HG03457 (cell line): ENCODE measurements around the gene SKAP1.
"Not testable (repeated sequence)": the region's sequence is repeated elsewhere in the genome, so short reads cannot be mapped to it uniquely, and the experiment has no call there.

Experiments used
- ATAC-seq: cut with Tn5 transposase; IDR thresholded peaks from one replicate; pipeline ENCODE4 v1.9.1; 2021; ENCODE audit warnings: moderate number of reproducible peaks; ENCODE audit not compliant: unreplicated experiment

SKAP1 gene

DNA sequence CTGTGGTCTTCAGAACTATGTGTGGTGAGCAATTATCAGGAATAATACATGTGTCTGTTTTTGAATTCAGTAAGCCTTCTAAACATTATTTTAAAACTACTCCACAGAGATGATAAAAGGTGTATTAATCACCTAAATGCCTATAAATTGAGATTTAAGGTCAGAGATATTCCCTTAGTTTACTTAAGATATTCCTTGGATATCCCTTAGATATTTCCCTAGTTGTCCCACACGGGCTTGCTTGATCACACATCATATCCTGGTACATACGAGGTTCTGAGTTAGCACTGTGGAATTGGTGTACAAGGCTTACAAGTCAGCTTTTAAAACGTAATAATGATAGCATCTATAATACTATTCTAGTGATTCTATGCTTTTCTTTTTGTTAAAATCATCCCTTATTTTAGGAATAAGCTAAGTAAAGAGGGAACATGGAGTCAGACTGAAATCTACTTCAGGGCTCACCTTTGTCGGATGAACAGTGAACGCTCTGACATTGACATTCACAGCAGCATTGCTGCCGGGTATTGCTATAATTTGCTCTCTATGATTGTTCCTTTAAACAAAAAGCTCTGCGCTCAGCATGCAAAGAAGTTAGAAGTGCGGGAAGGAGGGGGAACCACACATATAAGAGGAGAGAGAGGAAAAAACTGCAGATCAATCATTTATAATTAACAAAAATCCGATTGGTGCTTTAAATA is 136.5 kb downstream of the SKAP1 start:
- ATAC-seq, result no peak

GRCh38 chr17:48290378-48290777 is 139.6 kb downstream of the SKAP1 start:
- no peak for ATAC-seq

DNA sequence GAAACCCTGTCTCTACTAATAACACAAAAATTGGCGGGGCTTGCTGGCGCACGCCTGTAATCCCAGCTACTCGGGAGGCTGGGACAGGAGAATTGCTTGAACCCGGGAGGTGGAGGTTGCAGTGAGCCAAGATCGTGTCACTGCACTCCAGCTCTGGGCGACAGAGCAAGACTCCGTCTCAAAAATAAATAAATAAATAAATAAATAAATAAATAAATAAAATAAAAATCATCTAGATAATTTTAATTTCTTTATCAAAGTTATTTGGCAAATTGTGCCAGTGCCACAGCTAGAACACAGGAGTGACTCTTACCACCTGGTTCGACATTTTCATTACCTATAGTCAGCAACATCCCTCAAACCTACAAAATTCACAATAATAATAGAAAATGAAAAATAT is 143.1 kb downstream of the SKAP1 start:
- not testable (repeated sequence) for ATAC-seq

DNA sequence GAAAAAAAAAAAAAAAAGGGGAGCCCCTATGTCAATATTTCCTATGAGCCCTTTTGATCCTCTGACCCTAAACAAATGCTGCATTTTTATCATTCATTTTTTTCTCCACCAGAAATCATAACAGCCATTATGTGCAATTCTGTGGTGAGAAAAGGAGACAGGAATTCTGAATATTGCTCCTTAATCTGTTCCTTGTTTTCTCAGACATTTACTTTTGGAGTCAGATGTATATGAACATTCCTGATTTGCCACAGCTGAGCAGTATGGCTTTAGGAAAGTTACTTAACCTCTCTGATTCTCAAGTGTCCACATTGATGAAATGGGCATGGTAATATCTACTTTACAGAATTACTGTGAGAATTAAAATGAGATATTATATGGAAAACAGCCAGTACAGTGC is 144.4 kb downstream of the SKAP1 start:
- ATAC-seq, result no peak

GRCh38 chr17:48283907-48284306 is 146.1 kb downstream of the SKAP1 start:
- no peak for ATAC-seq

DNA sequence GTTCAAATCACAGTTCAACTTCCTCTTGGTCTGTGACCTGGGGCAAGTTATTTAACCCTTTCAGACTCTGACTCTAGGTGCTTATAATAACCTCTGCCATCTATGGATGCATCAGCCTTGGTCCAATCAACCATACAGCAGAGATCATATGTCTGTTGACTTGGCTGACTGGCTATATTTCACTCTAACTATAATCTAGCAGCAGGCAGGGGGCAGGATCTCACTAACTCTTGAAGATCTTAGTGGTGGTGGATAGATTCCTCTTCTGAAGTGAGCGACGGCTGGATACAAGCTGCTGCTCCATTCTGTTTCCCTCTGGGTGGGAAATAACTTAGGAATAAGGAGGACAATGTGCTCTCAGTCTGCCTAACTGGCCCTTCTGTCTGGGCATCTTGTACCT is 146.6 kb downstream of the SKAP1 start:
- no peak for ATAC-seq

GRCh38 chr17:48282303-48282702 is 147.7 kb downstream of the SKAP1 start:
- no peak for ATAC-seq

DNA sequence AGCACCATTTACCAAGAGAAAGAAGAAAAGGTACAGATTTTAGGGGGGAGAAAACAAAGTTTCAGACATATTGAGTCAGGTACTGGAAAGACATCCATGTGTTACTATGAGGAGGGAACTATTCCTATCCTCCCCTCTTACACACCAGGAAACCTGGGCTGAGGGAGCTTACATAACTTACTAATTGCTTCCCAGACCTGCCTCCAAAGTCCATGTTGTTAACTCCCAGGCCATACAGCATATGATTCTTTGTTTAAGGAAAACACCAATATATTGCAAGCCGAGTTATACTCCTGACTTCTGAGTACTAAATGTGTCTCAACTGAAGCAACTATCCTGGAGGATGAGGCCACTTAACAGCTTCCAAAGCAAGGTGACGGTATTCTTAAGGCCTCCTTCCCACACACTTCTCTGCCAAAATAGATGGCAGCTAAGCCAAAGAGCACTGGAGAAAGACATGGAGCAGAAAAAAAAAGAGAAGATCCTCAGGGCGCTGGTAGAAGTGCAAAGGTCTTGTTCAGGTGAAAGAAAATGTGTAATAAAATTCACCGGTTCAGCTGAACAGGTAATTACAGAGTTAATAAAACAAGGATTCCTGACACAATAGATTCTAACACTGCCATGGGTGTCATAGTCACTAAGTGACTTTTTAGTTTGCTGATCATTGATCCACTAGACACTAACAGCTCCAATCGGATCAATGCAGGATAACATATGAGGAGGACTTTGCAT is 151.1 kb downstream of the SKAP1 start:
- ATAC-seq, result no peak

GRCh38 chr17:48276776-48277175 is 153.2 kb downstream of the SKAP1 start:
- no peak for ATAC-seq

DNA sequence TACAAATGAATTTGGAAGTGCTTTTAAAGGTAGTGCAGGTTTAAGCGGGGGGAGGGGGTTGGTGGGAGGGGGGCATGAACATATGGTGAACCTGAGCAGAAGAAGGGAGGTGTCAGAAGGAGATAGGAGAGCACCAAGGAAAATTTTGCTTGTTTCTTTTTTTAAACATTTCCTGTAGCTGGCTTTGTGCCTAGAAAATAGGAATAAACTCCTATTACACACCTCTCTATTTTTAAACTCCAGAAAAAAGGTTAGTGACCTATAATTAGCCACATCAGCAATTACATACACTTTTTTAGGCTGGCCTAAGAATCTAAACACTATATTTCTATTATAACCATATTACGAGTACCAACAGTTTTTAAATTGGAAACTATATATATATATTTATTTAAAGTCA is 159.1 kb downstream of the SKAP1 start:
- ATAC-seq, result no peak

- ATAC-seq, result no peak
These were observed 160.8 kb downstream of the SKAP1 start for GRCh38 chr17:48269209-48269608.

- no peak for ATAC-seq
These were observed 166.3 kb downstream of the SKAP1 start for GRCh38 chr17:48263731-48264035.

DNA sequence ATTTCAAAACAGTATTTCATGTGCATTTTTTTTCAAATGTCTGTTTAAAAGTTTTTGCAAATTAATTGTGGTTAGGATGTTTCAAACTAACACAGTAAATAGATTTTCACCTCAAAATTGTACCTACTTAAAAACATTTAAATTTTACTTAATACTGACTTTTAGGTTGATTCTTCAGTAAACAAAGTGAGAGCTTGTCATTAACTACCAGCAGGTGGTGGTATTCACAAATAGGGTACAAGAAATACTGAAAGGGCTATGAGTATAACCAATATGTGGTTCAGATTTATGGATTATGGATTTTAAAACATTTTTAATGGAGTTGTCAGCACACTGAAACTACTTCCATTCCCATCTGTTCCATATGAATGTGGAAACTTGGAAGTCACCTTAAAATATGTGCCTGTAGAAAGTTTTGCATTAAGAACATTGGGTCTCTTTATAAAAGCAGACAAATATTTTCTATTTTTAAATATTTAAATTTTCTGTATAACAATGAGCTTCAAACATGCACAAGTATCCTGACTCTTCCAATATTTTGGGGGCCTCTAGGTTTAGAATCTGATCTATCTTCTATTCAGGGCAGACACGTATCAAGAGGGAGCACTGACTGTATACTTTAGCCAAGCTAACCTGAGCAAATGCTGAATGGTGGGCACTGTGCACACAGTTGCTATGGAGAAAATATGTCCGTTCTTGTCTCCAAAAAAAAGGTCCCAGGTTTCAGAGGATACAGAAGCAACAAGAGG is 166.9 kb downstream of the SKAP1 start:
- ATAC-seq, result no peak

DNA sequence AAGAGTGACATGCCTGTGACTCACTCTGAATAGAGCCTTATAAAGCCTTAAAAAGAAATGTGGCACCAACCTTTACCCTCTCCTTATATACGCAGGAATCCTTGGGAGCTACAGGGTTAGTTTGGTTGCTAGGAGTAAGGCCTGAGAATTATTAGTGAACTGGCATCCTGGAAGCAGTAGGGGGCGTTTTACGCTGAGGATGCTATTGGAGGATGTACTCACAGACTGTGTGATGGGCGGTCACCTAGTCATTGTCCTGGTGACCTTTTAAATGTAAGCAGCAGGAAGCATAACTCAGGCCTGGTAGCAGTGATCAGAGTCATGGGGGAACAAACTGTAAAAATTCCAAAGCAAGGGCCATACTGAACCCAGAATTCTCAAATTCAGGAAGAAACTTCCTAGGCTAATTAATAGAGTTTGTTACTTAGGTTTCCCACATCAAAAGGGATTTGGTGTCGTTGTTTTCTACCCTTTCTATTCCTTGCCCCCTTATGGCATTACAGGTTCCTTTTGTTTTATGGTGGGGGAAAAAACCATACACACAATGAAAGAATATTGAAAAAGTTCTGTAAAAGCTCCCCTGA is 168.6 kb downstream of the SKAP1 start:
- no peak for ATAC-seq

DNA sequence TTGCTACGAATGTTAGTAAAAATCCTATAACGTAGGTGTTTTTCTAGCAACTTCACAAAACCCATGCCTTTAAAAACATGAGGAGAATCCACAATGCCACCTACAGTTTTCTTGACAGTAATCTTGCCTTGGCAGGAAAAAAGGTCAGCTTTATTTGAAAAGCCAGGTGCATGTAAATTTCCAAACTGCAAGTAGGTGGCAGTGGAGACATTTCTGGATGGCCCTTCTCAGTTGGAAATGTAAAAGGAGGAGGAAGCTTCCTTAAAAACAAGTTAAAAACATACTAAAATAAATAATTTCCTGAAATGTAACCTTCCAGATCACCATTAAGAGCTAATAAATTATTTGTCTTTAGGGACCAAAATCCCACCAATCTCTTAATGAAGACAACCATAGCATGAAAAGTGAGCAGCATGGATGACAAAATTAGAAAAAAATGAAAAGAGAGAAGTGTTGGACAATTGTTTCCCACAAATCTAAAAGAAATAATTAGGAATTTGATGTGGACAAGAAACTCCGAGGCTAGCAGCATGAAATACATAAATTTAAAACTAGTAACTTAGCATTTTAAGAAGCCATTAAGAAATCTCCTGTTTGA is 170.2 kb downstream of the SKAP1 start:
- no peak for ATAC-seq

GRCh38 chr17:48258331-48258730 is 171.7 kb downstream of the SKAP1 start:
- no peak for ATAC-seq

DNA sequence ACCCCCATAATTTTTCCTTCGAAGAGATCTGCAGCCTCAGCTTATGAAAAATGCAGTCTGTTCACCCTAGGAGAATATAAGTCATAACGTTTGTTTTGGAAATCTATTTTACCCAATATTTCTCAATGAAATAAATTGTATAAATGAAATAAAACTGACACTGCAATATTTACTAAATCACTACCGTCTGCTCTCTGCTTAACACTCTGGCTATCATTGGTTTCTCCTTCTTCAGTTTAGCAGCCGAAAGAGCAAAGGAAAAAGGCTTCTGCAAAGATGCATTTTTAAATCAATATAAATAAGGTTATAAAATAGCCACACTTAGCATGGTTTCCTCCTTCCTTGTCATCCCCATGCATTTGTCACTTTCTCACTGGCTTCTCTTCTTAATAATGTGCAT is 174.3 kb downstream of the SKAP1 start:
- no peak for ATAC-seq

DNA sequence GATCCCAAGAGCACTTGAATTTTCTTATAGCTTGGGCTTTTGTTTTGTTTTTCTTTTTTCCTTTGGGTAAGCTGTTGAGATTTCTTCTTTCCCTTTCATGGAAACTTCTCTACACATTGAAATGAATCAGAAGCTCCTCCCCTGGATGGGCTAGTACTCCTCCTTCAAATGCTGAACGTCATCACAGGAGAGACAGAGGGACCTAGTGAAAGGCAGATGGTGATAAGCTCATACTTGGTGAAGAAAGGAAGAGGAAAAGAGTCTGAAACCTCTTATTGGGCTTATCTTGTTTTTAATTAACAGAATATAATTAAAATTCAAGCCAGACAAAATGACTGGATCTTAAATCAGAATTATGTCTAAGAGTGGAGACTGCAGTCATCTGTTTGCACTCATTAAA is 175.1 kb downstream of the SKAP1 start:
- ATAC-seq, result no peak

GRCh38 chr17:48253975-48254374 is 176.0 kb downstream of the SKAP1 start:
- no peak for ATAC-seq

- ATAC-seq, result no peak
These were observed 178.1 kb downstream of the SKAP1 start for GRCh38 chr17:48251950-48252349.

GRCh38 chr17:48250949-48251348 is 179.1 kb downstream of the SKAP1 start:
- no peak for ATAC-seq
